A549 (cell line): Measurements from ENCODE around the gene SLC36A1.

Source experiments
- BHLHE40 ChIP-seq: IDR thresholded peaks from 2 replicates; pipeline ENCODE4 v1.6.1; 2012; ENCODE audit warnings: low read depth, low read length, inconsistent platforms
- CEBPB ChIP-seq, 2 experiments: fragments of >200 bp in 1 of 2; sonication (Bioruptor Twin) in 1 of 2; formaldehyde crosslinking in 1 of 2; IDR thresholded peaks; 2 replicates each; pipeline ENCODE4 v1.6.1; 2012 to 2016
- CTCF ChIP-seq: fragments of >200 bp; sonication (Bioruptor Twin); formaldehyde crosslinking; IDR thresholded peaks from 3 replicates; pipeline ENCODE4 v1.5.1; 2016
- HOXB5 ChIP-seq: fragments of 250-450 bp; sonication (Bioruptor Pico); IDR thresholded peaks from 2 replicates; pipeline ENCODE4 v1.5.0; 2020; ENCODE audit warnings: mild to moderate bottlenecking, moderate library complexity
- MAFK ChIP-seq: fragments of 450-650 bp; IDR thresholded peaks from 2 replicates; pipeline ENCODE4 v1.6.1; 2014; ENCODE audit not compliant: partially characterized antibody
- MAZ ChIP-seq: fragments of 150-350 bp; IDR thresholded peaks from 2 replicates; pipeline ENCODE4 v1.6.1; 2014; ENCODE audit warnings: antibody characterized with exemption, low read depth, low read length, borderline replicate concordance
- NR3C1 ChIP-seq: fragments of >200 bp; sonication (Bioruptor Twin); formaldehyde crosslinking; IDR thresholded peaks from 3 replicates; pipeline ENCODE4 v1.6.1; 2017
- POLR2A ChIP-seq: IDR thresholded peaks from 2 replicates; pipeline ENCODE4 v1.6.1; 2012; ENCODE audit warnings: mild to moderate bottlenecking, low read length
- POLR2AphosphoS2 ChIP-seq: conservative IDR thresholded peaks from 2 replicates; pipeline ENCODE4 v1.6.1; 2012; ENCODE audit warnings: low read length, improper control_type of control experiment, inconsistent platforms
- TF ChIP-seq, protein P1 (sequence below): fragments of 450-650 bp; IDR thresholded peaks from 2 replicates; pipeline ENCODE4 v1.6.1; 2014; ENCODE audit warnings: antibody characterized with exemption

DNA sequence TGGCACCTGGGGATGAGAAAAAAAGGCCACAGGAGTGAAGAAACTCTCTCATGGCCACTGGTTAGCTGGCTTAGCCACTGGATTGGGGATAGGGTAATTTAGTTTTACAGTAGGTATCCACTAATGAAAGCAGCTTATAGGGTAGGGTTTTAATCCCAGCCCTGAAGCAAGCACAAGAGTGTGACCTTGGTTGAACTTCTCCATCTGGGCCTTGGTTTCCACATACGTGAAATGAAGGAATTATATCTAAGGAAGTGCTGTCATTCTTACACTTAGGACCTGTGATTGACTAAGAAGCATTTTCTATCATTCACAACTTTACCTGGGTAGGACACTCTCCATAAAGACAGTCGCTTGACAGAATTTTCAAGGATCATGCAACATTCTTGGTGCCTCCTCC lies 94.2 kb downstream of the SLC36A1 start:
- TF ChIP-seq CTCF, result no peak
- TF ChIP-seq MAFK, result no peak
- TF ChIP-seq NR3C1, result no peak
- TF ChIP-seq POLR2A, result no peak
- no peak for TF ChIP-seq BHLHE40
- TF ChIP-seq CEBPB (IDR thresholded peaks at IDR 0.05), result no peak
- no peak for TF ChIP-seq POLR2AphosphoS2
- TF ChIP-seq, protein P1, sequence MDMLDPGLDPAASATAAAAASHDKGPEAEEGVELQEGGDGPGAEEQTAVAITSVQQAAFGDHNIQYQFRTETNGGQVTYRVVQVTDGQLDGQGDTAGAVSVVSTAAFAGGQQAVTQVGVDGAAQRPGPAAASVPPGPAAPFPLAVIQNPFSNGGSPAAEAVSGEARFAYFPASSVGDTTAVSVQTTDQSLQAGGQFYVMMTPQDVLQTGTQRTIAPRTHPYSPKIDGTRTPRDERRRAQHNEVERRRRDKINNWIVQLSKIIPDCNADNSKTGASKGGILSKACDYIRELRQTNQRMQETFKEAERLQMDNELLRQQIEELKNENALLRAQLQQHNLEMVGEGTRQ, result no peak
- no peak for TF ChIP-seq MAZ
- TF ChIP-seq HOXB5 (CRISPR knock-in tag), result no peak
